DOHH2 (cell line): ENCODE data around the gene KIF3C.

Experiments used
- CTCF ChIP-seq: fragments of 200-600 bp; sonication (generic); IDR thresholded peaks from one replicate; pipeline ENCODE4 v1.5.1; 2014; ENCODE audit warnings: antibody characterized with exemption, mild to moderate bottlenecking, low read depth, low read length; ENCODE audit not compliant: poor library complexity, severe bottlenecking
- EZH2phosphoT487 ChIP-seq: fragments of 200-600 bp; sonication (generic); IDR thresholded peaks from 2 replicates; pipeline ENCODE4 v1.6.1; 2017; ENCODE audit warnings: borderline replicate concordance, mild to moderate bottlenecking, antibody characterized with exemption, low read length, moderate library complexity, mixed read lengths

GRCh38 chr2:25981596-25982272 lies 563 bp downstream of the KIF3C start:
- TF ChIP-seq CTCF (no peak), EZH2phosphoT487 (no peak)
